K562 (cell line): ENCODE data around the gene FRMD5. TPM values are rescaled to one million over a fixed set of nuclear protein-coding genes. Genes with fewer than 3 reads are reported as not detected.

Experiments
- ATAC-seq: fragments of 200-7000 bp; cut with Tn5 transposase; 3 replicates; pipeline ENCODE4 v1.9.1; 2020; ENCODE audit warnings: moderate library complexity
- BruUV-seq: library from RNA; stranded (reverse); fragments of 400-500 nt; replicated peaks from 2 replicates; lab custom pipeline; 2021; lab: Mats Ljungman, UMichigan
- CTCF ChIA-PET: fragments of 300-600 bp; formaldehyde crosslinking; extraction: SDS; loops from one replicate; lab custom pipeline; 2021; ENCODE audit warnings: low intra/inter-chr PET ratio; lab: Yijun Ruan, JAX
- POLR2A ChIA-PET: fragments of 300-600, 350-650 bp; sonication (Branson Sonifier 250); formaldehyde crosslinking; extraction: SDS; loops from one replicate; lab custom pipeline; 2021; ENCODE audit warnings: antibody characterized with exemption, inconsistent platforms; lab: Yijun Ruan, JAX
- DNase-seq, 4 experiments: peaks; one replicate each; pipeline versions ENCODE4 v3.0.0 to v3.0.0-alpha.2; 2011 to 2018; ENCODE audit warnings: low spot score in 3 of 4, mixed read lengths in 3 of 4; ENCODE audit errors: extremely low read depth in 1 of 4
- FAIRE-seq: peaks from 2 replicates; lab custom pipeline; 2011; peaks lifted over from hg19 to GRCh38; lab: Jason Lieb, UNC
- H2AFZ ChIP-seq: 2 replicates; pipeline ENCODE4 v1.6.0; 2011; ENCODE audit warnings: low read depth, low read length, control low read depth, inconsistent platforms
- H3K27ac ChIP-seq: fragments of 200-600 bp; 3 replicates; pipeline ENCODE4 v1.8.0; 2011; ENCODE audit warnings: low read depth, mild to moderate bottlenecking, control low read depth, inconsistent platforms, low read length, moderate library complexity, mixed read lengths; ENCODE audit errors: extremely low read depth
- H3K27me3 ChIP-seq, 2 experiments: fragments of 300-600 bp in 1 of 2; 2 replicates in 1 of 2; 3 replicates in 1 of 2; pipeline versions ENCODE4 v1.6.0 to v1.8.0; 2011; ENCODE audit warnings: inconsistent platforms in 2 of 2, low read length in 2 of 2, mild to moderate bottlenecking in 1 of 2, mixed read lengths in 1 of 2, moderate library complexity in 1 of 2; ENCODE audit not compliant: control insufficient read depth in 2 of 2, insufficient read depth in 2 of 2
- H3K36me3 ChIP-seq: fragments of 300-600 bp; 3 replicates; pipeline ENCODE4 v1.8.0; 2011; ENCODE audit warnings: mild to moderate bottlenecking, low read length, inconsistent platforms; ENCODE audit not compliant: control insufficient read depth, insufficient read depth
- H3K4me1 ChIP-seq, 2 experiments: fragments of 200-600 bp in 1 of 2; replicated peaks in 1 of 2; 2 replicates in 1 of 2; 3 replicates in 1 of 2; pipeline versions ENCODE4 v1.5.1 to v1.8.0; 2011; ENCODE audit warnings: inconsistent platforms in 2 of 2, low read length in 2 of 2, mild to moderate bottlenecking in 1 of 2, mixed read lengths in 1 of 2, moderate library complexity in 1 of 2; ENCODE audit not compliant: control insufficient read depth in 2 of 2, insufficient read depth in 2 of 2
- H3K4me2 ChIP-seq: 2 replicates; pipeline ENCODE4 v1.6.1; 2011; ENCODE audit warnings: low read length, control low read depth, inconsistent platforms, mixed read lengths; ENCODE audit not compliant: insufficient read depth
- H3K4me3 ChIP-seq: fragments of 200-600 bp; sonication (generic), shearing (Covaris generic); 2 replicates; pipeline ENCODE4 v1.5.1; 2016; ENCODE audit warnings: control low read depth, inconsistent platforms
- H3K79me2 ChIP-seq: fragments of 200-600 bp; 3 replicates; pipeline ENCODE4 v1.8.0; 2011; ENCODE audit warnings: low read length, inconsistent platforms; ENCODE audit not compliant: control insufficient read depth, insufficient read depth
- H3K9ac ChIP-seq, 2 experiments: 2 replicates each; pipeline versions ENCODE4 v1.6.0 to v1.6.1; 2011; ENCODE audit warnings: low read depth in 2 of 2, low read length in 2 of 2, control low read depth in 1 of 2, inconsistent platforms in 1 of 2, mild to moderate bottlenecking in 1 of 2, mixed read lengths in 1 of 2; ENCODE audit not compliant: insufficient read depth in 1 of 2
- H3K9me1 ChIP-seq: one replicate; pipeline ENCODE4 v1.6.0; 2011; ENCODE audit warnings: inconsistent platforms, mild to moderate bottlenecking, low read length, moderate library complexity; ENCODE audit not compliant: control insufficient read depth, insufficient read depth
- H3K9me3 ChIP-seq: replicated peaks from 2 replicates; pipeline ENCODE4 v1.5.1; 2011; ENCODE audit warnings: low read depth, low read length, inconsistent platforms; ENCODE audit not compliant: control insufficient read depth, insufficient read depth
- H4K20me1 ChIP-seq: replicated peaks from 2 replicates; pipeline ENCODE4 v1.6.1; 2011; ENCODE audit warnings: low read length, inconsistent platforms, mixed read lengths; ENCODE audit not compliant: control insufficient read depth, insufficient read depth
- EP300 ChIP-seq: IDR thresholded peaks from 2 replicates; pipeline ENCODE4 v1.6.1; 2012; ENCODE audit warnings: low read length, improper control_type of control experiment
- FOXA3 ChIP-seq, 2 experiments: fragments of 450-650 bp in 1 of 2; sonication (generic) in 1 of 2; formaldehyde crosslinking; IDR thresholded peaks in 1 of 2; conservative IDR thresholded peaks in 1 of 2; 2 replicates each; pipeline versions ENCODE4 v1.4.0 to v1.8.0; 2020 to 2022; ENCODE audit warnings: mild to moderate bottlenecking in 2 of 2, missing genetic modification reagents in 1 of 2
- GABPB1 ChIP-seq: sonication (generic); formaldehyde crosslinking; IDR thresholded peaks from 2 replicates; pipeline ENCODE4 v1.8.0; 2022; ENCODE audit warnings: mild to moderate bottlenecking, missing genetic modification reagents
- GABPB2 ChIP-seq: fragments of 250-450 bp; sonication (Bioruptor Pico); conservative IDR thresholded peaks from 2 replicates; pipeline ENCODE4 v1.5.1; 2021; ENCODE audit warnings: mild to moderate bottlenecking
- MAZ ChIP-seq, 2 experiments: fragments of 450-650 bp in 1 of 2; sonication (generic) in 1 of 2; formaldehyde crosslinking; IDR thresholded peaks in 1 of 2; conservative IDR thresholded peaks in 1 of 2; 2 replicates each; pipeline versions ENCODE4 v1.4.0 to v1.5.0; 2020; ENCODE audit warnings: mild to moderate bottlenecking in 1 of 2, missing genetic modification reagents in 1 of 2
- MBD2 ChIP-seq: sonication (generic); IDR thresholded peaks from 2 replicates; pipeline ENCODE4 v1.6.1; 2016; ENCODE audit warnings: low read depth, borderline replicate concordance
- POLR2AphosphoS5 ChIP-seq: IDR thresholded peaks from 2 replicates; pipeline ENCODE4 v1.6.1; 2011; ENCODE audit warnings: mild to moderate bottlenecking, low read depth, low read length, moderate library complexity; ENCODE audit not compliant: control insufficient read depth, insufficient read depth
- ZNF239 ChIP-seq: fragments of 250-450 bp; sonication (Bioruptor Pico); IDR thresholded peaks from 2 replicates; pipeline ENCODE4 v1.4.0; 2020; ENCODE audit warnings: mild to moderate bottlenecking
- ZNF408 ChIP-seq: fragments of 250-450 bp; sonication (Bioruptor Pico); IDR thresholded peaks from 2 replicates; pipeline ENCODE4 v1.4.0; 2020; ENCODE audit warnings: low read depth, mild to moderate bottlenecking, moderate library complexity
- ZNF586 ChIP-seq: fragments of 450-650 bp; formaldehyde crosslinking; conservative IDR thresholded peaks from 2 replicates; pipeline ENCODE4 v1.4.0; 2020; ENCODE audit warnings: mild to moderate bottlenecking, moderate library complexity
- WGBS: fragments of 100-300 bp; shearing (Covaris generic); methylation state at CpG from one replicate; pipeline ENCODE4 v1.1.6; 2016; ENCODE audit warnings: low coverage, mixed read lengths; ENCODE audit not compliant: insufficient coverage; ENCODE audit errors: missing lambda C conversion rate; 5-methylcytosine and 5-hydroxymethylcytosine counted together
- in situ Hi-C: fragments of 300-500 bp; cut with MboI; formaldehyde crosslinking; loops from 4 replicates; pipeline ENCODE4 v1.15.0; 2018; ENCODE audit warnings: inconsistent platforms, mixed read lengths
- intact Hi-C: fragments of 100-400 bp; cut with micrococcal nuclease; formaldehyde crosslinking; loops from 2 replicates; pipeline ENCODE4 v1.14.2; 2022
- polyA plus RNA-seq, 8 experiments: library from polyadenylated mRNA; depleted of rRNA in 4 of 8; stranded (reverse) in 5 of 8; unstranded in 3 of 8; fragments of >200 nt; fragmentation: Nextera tagmentation in 2 of 8; fragmentation: Illumina TruSeq in 1 of 8; extraction: Ambion mirVana in 2 of 8; extraction: Trizol in 1 of 8; gene quantifications; 2 replicates each; pipeline versions ENCODE4 v1.2.1 to v1.2.3, GENCODE V29; 2011 to 2014; ENCODE audit warnings: inconsistent platforms in 1 of 8, missing spikeins in 1 of 8
- total RNA-seq, 7 experiments: library from RNA; depleted of rRNA in 6 of 7; stranded (reverse); fragments of >200 nt in 6 of 7; fragmentation: Illumina TruSeq in 2 of 7; extraction: Trizol in 2 of 7; gene quantifications; 2 replicates each; pipeline versions ENCODE4 v1.2.1 to v1.2.3, GENCODE V29; 2011 to 2021; ENCODE audit warnings: low replicate concordance in 1 of 7
- TF ChIP-seq, protein P1 (sequence below), 2 experiments: IDR thresholded peaks; 2 replicates each; pipeline ENCODE4 v1.6.1; 2012; ENCODE audit warnings: improper control_type of control experiment in 2 of 2, low read depth in 2 of 2, low read length in 2 of 2, borderline replicate concordance in 1 of 2
- TF ChIP-seq, protein P2 (sequence below), 2 experiments: fragments of 450-650 bp in 1 of 2; sonication (generic) in 1 of 2; formaldehyde crosslinking in 1 of 2; IDR thresholded peaks in 1 of 2; conservative IDR thresholded peaks in 1 of 2; 2 replicates each; pipeline versions ENCODE4 v1.6.1 to v1.8.1; 2016 to 2023; ENCODE audit warnings: mild to moderate bottlenecking in 2 of 2, moderate library complexity in 2 of 2, inconsistent platforms in 1 of 2, missing genetic modification reagents in 1 of 2

The FRMD5 gene
- total and polyA plus RNA-seq, 9 of the 15 experiments (the other 6 are each of a cell fraction or from before 2014, with no cell fraction given) = 0.13 to 0.38 TPM; not detected in 7

DNA sequence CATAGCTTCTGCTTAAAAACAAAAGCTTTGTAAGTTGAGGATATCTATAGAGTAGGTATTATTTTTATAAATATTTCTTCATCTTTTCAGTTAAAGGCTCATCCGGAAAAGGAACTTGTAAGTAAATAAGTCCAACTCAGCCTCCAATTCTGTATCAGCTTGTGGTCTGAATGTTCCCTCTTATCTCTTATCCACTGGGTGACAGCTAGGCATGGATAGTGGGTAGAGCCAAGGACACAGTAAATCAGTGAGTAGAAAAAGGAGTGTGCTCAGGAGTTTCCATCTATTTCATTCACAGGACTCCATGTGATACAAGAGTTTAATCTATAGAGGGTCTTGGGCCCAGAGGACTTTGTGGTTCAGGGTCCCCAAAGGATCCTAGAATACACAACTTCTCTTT, 50.9 kb downstream of the FRMD5 start:
- no peaks in the 10 kb centered on the region for H4K20me1 ChIP-seq
- DNase-seq (no peak), FAIRE-seq (no peak)
- in situ Hi-C loops = no loop called here
- no peak overlapping the region for H3K4me2 ChIP-seq
- no peak overlapping the region for H3K9ac ChIP-seq
- CTCF ChIA-PET = no interaction called here
- BruUV-seq = no TSS peak
- no peak overlapping the region for H3K4me3 ChIP-seq
- no peaks in the 10 kb centered on the region for H3K4me1 ChIP-seq
- no peaks in the 10 kb centered on the region for H3K36me3 ChIP-seq
- TF ChIP-seq, protein P1, sequence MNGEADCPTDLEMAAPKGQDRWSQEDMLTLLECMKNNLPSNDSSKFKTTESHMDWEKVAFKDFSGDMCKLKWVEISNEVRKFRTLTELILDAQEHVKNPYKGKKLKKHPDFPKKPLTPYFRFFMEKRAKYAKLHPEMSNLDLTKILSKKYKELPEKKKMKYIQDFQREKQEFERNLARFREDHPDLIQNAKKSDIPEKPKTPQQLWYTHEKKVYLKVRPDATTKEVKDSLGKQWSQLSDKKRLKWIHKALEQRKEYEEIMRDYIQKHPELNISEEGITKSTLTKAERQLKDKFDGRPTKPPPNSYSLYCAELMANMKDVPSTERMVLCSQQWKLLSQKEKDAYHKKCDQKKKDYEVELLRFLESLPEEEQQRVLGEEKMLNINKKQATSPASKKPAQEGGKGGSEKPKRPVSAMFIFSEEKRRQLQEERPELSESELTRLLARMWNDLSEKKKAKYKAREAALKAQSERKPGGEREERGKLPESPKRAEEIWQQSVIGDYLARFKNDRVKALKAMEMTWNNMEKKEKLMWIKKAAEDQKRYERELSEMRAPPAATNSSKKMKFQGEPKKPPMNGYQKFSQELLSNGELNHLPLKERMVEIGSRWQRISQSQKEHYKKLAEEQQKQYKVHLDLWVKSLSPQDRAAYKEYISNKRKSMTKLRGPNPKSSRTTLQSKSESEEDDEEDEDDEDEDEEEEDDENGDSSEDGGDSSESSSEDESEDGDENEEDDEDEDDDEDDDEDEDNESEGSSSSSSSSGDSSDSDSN (IDR thresholded peaks at IDR 0.05; ENCODE audit: borderline replicate concordance in 1 of 2, low read depth in 2 of 2, low read length in 2 of 2) = no peak
- TF ChIP-seq ZNF586 (CRISPR knock-in tag) (no peak), GABPB2 (no peak), GABPB1 (no peak), ZNF239 (CRISPR knock-in tag) (no peak), FOXA3 (CRISPR knock-in tag; conservative IDR thresholded peaks at IDR 0.05 in 1 of 2, IDR thresholded peaks at IDR 0.05 in 1 of 2) (no peak), POLR2AphosphoS5 (no peak), MAZ (CRISPR knock-in tag; conservative IDR thresholded peaks at IDR 0.05 in 1 of 2, IDR thresholded peaks at IDR 0.05 in 1 of 2) (no peak), ZNF408 (CRISPR knock-in tag) (no peak), EP300 (no peak), MBD2 (no peak)
- TF ChIP-seq, protein P2, sequence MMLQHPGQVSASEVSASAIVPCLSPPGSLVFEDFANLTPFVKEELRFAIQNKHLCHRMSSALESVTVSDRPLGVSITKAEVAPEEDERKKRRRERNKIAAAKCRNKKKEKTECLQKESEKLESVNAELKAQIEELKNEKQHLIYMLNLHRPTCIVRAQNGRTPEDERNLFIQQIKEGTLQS (IDR thresholded peaks at IDR 0.05) = no peak
- TF ChIP-seq, protein P2 (CRISPR knock-in tag; conservative IDR thresholded peaks at IDR 0.05) = no peak
- TF ChIP-seq, all 486 proteins: peak for 0
- Histone ChIP-seq H3K9me1 (no peaks in the 10 kb centered on the region), H2AFZ (no peak overlapping the region), H3K79me2 (no peaks in the 10 kb centered on the region), H3K27ac (no peak overlapping the region), H3K27me3 (peaks cover 2 to 4% of the 10 kb centered on the region in 2 experiments; a peak in 2 of 5 replicates), H3K9me3 (no peaks in the 10 kb centered on the region)
- POLR2A ChIA-PET = no interaction called here
- 0% methylated on average over 1 of the region's 1 CpG for WGBS
- intact Hi-C loops = no loop called here
- ATAC-seq = no peak
